Rectal smooth muscle tissue (tissue), 1 donor: ENCODE data around the gene MSH4.
"Not testable (repeated sequence)": the region's sequence is repeated elsewhere in the genome, so short reads cannot be mapped to it uniquely, and the experiment has no call there.

Source experiments
- H3K27ac ChIP-seq: one replicate; pipeline ENCODE4 v1.7.0; 2013; ENCODE audit warnings: low read depth, low read length, inconsistent platforms
- H3K27me3 ChIP-seq: one replicate; pipeline ENCODE4 v1.7.0; 2013; ENCODE audit warnings: low read length; ENCODE audit not compliant: control insufficient read depth, insufficient read depth
- H3K36me3 ChIP-seq: one replicate; pipeline ENCODE4 v1.7.0; 2013; ENCODE audit warnings: low read length; ENCODE audit not compliant: control insufficient read depth, insufficient read depth
- H3K4me1 ChIP-seq: one replicate; pipeline ENCODE4 v1.7.0; 2013; ENCODE audit warnings: low read length; ENCODE audit not compliant: control insufficient read depth, insufficient read depth
- H3K4me3 ChIP-seq: one replicate; pipeline ENCODE4 v1.7.0; 2013; ENCODE audit warnings: low read length
- H3K9ac ChIP-seq: one replicate; pipeline ENCODE4 v1.7.0; 2013; ENCODE audit warnings: low read length

Gene MSH4

DNA sequence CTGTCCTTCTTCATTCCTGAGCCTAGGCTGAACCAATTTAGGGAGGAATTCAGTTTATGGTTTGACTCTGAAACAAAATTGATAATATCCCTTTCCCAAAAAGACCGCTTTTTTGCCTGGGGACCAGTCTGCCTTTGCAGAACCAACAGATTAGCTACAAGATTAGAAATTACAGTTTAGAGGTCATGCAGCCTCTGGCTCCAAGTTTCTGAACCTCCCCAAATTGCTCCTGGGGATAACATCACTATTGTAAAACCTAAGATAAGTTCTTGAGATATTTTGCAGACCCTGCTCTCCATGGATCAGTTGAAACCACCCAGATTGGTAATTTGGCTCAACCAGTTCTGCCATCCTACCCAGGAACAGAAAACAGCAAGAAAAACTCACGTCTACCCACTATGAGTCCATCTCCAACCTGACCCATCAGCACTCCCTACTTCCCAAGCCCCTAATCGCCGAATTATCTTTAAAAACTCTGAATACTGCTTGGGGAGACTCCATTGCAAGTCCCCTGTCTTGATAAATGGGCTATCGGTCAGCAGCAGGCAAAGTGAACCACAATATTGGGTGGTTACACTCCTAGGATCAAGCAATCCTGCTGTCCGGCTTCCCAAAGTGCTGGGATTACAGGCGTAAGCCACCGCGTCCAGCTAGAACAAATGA, 11.2 kb upstream of the MSH4 start:
- Histone ChIP-seq H3K36me3 (no peaks in the 10 kb centered on the region), H3K9ac (peak overlapping the region; percentile 28), H3K4me1 (peaks cover 19% of the 10 kb centered on the region), H3K27me3 (no peaks in the 10 kb centered on the region), H3K27ac (peak overlapping the region; percentile 71), H3K4me3 (peak overlapping the region; percentile 85)

DNA sequence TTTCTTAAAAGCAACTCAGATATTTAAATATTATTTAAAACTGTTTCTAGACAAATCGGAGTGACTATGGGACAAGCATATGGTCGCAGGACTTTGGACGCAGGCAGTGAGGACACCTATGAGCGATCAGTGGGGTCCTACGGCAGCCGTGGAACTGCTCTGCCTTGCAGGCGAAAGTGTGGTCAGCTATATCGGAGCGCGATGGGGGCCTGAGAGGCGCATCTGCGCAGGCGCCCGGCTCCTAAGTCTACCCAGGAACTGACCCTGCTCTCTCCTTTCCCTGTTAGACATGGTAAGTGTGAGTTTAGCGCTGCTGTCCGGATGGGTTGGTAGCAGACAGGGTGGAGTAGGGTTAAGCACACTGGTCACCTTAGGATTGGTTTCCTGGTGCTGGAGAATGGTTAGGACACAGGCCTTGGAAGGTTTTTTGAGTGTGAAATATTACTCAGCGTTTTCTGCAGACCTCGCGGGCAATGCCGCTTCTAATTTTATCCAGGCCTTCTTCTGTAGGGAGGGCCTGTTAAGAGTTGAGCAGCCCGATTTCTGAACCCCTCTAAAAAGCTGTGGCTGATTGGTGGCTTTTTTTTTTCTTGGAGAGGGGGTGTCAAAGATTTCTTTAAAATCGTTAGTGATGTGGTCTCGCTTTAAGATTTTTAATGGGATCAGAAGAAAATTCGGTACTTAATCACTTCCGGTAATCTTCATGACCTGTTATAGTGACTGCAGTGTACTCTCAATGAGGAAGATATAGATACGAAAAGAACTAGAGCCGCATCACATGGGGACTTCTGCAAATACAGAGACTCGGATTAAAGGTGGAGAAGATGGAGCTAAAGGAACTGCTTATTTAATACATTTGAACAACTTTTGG, 10.5 kb upstream of the MSH4 start, which contains the start of gene RABGGTB:
Gene RABGGTB, plus strand, starts transcription at position 274 of the 871 bp plus-strand sequence. Its CDS starts 16 bp downstream, at position 290.
- Histone ChIP-seq H3K27ac (peak within 1 kb of the TSS; percentile 72), H3K4me3 (peak within 1 kb of the TSS; percentile 85), H3K4me1 (peaks cover 19% of the 10 kb centered on the region), H3K27me3 (no peaks in the 10 kb centered on the region), H3K36me3 (no peaks in the 10 kb centered on the region), H3K9ac (peak within 1 kb of the TSS; percentile 43)

DNA sequence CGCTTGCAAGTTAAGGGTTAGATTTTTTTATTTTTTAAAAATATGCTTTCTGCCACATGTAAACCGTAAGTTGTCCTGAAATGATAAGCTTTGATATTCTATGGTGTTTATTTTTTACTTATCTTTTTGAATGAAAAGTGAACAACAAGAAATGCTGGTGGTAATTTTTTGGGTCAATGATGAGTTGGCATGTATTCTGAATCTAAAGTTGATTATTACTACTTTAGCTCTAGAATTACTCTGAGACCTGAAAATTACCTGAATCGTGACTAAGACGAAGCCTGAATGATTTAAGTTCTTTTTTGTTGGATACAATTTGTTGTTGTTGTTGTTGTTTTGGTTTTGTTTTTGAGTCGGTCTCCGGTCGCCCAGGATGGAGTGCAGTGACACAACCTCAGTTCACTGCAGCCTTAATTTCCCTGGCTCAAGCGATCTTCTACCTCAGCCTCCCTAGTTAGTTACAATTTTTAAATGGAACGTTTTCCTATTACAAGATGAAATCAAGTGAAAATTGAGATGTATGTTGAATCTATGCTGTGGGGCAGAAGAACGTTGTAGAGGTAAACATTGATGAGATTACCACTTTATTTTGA, 9.7 kb upstream of the MSH4 start:
- H3K27ac ChIP-seq, result no peak overlapping the region
- H3K4me1 ChIP-seq, result peaks cover 19% of the 10 kb centered on the region
- peaks cover 4% of the 10 kb centered on the region for H3K36me3 ChIP-seq
- peak overlapping the region; percentile 85 for H3K4me3 ChIP-seq
- H3K9ac ChIP-seq, result peak overlapping the region; percentile 43
- no peaks in the 10 kb centered on the region for H3K27me3 ChIP-seq

DNA sequence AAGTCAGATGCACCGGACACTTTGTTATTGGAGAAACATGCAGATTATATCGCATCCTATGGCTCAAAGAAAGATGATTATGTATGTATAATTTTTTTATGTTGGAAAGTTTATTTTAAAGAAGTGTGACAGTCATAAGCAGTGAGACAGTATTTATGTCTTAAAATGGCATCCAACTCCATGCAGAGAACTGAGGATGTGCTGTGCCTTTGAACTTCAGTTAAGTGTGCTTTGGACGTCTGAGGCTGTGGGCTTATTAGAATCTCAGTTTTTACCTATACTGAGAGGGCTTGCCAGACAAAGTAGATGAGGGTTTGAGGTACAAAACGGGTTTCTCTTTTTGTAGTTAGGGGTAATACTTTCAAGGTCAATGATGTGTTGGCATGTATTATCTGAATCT, 9.2 kb upstream of the MSH4 start:
- H3K36me3 ChIP-seq, result peaks cover 5% of the 10 kb centered on the region
- H3K4me1 ChIP-seq, result peaks cover 19% of the 10 kb centered on the region
- H3K4me3 ChIP-seq, result peak overlapping the region; percentile 85
- no peak overlapping the region for H3K9ac ChIP-seq
- H3K27me3 ChIP-seq, result no peaks in the 10 kb centered on the region
- H3K27ac ChIP-seq, result no peak overlapping the region

DNA sequence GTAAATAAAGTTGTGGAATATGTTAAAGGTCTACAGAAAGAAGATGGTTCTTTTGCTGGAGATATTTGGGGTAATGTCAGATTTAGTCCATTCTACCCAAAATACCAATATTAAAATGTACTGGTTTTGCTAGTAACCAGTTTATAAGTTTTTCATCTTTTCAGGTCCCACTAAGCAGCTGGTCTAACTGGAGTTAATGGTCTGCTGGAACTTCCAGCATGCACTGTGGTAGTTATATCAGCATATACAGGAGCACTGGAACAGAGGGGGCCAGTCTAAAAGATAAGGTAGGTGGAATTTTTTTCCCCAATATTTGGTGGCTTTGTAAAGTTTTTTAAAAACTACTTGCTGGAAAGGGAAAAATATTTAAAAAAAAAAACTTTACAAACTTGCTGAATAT, 6.7 kb upstream of the MSH4 start:
- H3K36me3 ChIP-seq, result peaks cover 13% of the 10 kb centered on the region
- H3K27ac ChIP-seq, result no peak overlapping the region
- no peak overlapping the region for H3K9ac ChIP-seq
- no peak overlapping the region for H3K4me3 ChIP-seq
- H3K27me3 ChIP-seq, result no peaks in the 10 kb centered on the region
- peaks cover 19% of the 10 kb centered on the region for H3K4me1 ChIP-seq

DNA sequence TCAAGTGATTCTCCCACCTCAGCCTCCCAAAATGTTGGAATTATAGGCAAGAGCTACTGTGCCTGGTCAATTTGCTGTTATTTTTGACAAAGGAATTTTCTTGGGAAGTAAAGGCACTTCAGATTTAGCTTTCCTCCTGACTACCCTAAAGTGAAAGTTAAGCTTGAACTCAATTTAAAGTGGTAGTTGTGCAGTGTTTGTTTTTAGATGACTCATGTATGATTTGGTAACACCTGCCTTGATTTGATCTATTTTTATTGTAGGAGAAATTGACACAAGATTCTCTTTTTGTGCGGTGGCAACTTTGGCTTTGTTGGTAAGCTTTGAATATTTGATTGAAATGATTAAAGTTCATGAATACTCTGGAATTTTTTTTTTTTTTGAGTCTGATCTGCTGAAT, 5.7 kb upstream of the MSH4 start:
- Histone ChIP-seq H3K9ac (no peak overlapping the region), H3K27ac (no peak overlapping the region), H3K4me1 (peaks cover 19% of the 10 kb centered on the region), H3K27me3 (no peaks in the 10 kb centered on the region), H3K36me3 (peaks cover 13% of the 10 kb centered on the region), H3K4me3 (no peak overlapping the region)

DNA sequence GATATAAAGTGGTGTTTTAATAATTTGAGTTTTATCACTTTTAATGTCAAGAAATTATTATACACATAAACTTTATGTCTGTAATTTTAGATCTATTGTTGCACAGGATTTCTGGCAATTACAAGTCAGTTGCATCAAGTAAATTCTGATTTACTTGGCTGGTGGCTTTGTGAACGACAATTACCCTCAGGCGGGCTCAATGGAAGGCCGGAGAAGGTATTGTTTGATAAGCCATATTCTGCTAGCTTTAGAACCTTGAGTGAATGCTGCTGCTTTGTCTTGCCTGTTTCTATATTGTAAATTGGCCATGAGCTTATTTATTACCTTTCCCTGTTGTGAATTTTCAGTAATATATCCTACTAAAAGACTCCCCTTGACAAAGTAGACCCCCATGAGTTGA, 4.6 kb upstream of the MSH4 start:
- H3K4me1 ChIP-seq, result peaks cover 19% of the 10 kb centered on the region
- H3K4me3 ChIP-seq, result no peak overlapping the region
- no peak overlapping the region for H3K27ac ChIP-seq
- no peak overlapping the region for H3K9ac ChIP-seq
- no peaks in the 10 kb centered on the region for H3K27me3 ChIP-seq
- peaks cover 21% of the 10 kb centered on the region for H3K36me3 ChIP-seq

DNA sequence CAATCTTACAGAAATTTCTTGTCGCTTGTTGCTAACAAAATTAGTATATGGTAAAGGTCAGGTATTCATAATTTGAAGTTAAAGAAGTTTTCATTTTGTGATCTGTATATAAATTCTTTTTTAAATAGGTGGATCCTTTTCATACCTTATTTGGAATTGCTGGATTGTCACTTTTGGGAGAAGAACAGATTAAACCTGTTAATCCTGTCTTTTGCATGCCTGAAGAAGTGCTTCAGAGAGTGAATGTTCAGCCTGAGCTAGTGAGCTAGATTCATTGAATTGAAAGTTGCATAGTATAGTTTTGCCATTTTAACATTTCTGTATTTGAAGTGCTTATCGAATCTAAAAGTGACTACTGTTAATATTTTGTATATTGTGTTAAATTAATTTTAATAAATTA, 2.3 kb upstream of the MSH4 start:
- Histone ChIP-seq H3K27me3 (no peaks in the 10 kb centered on the region), H3K27ac (no peak overlapping the region), H3K4me3 (no peak overlapping the region), H3K9ac (no peak overlapping the region), H3K36me3 (peaks cover 21% of the 10 kb centered on the region), H3K4me1 (no peaks in the 10 kb centered on the region)

DNA sequence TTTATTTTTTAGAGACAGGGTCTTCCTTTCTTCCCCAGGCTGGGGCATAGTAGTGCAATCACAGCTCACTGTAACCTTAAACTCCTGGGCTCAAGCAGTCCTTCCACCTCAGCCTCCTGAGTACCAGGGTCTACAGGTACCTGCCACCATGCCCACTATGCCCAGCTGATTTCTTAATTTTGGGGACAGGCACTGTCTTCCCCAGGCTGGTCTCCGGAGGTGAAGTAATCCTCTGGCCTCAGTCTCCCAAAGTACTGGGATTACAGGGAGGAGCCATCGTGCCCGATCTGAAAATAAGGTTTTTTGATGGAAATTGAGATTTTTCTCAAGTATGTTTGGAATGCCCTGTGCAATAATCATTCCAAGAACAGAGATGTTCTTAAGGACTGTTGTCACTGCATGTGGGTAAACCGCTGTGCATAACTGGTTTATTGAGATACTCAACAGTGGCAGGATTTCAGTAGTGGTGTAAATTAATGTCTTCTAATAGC, 934 bp upstream of the MSH4 start:
- H3K36me3 ChIP-seq, result peaks cover 21% of the 10 kb centered on the region
- H3K4me3 ChIP-seq, result no peak overlapping the region
- no peak overlapping the region for H3K27ac ChIP-seq

DNA sequence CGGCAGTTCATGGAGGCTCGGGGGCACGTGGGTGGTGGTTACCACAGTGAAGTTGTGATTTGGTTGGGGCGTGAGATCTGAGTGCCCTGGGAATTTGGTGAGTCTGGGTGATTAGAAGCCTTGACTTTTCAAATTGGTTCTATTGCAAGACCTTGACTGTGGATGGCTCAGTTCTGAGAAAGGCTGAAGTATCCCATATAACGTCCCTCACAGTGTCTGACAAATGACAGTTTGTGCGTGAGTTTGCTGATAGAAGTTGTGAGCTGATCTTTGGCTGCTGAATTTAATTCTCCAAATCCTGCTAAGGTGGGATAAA, 549 bp downstream of the MSH4 start:
- Histone ChIP-seq H3K27ac (no peak overlapping the region), H3K4me3 (no peak overlapping the region), H3K9ac (no peak overlapping the region), H3K4me1 (no peaks in the 10 kb centered on the region), H3K36me3 (peaks cover 16% of the 10 kb centered on the region), H3K27me3 (no peaks in the 10 kb centered on the region)

More for the DNA sequence above, 934 bp upstream of the MSH4 start:
- Histone ChIP-seq H3K27me3 (no peaks in the 10 kb centered on the region), H3K4me1 (no peaks in the 10 kb centered on the region), H3K9ac (no peak overlapping the region)

DNA sequence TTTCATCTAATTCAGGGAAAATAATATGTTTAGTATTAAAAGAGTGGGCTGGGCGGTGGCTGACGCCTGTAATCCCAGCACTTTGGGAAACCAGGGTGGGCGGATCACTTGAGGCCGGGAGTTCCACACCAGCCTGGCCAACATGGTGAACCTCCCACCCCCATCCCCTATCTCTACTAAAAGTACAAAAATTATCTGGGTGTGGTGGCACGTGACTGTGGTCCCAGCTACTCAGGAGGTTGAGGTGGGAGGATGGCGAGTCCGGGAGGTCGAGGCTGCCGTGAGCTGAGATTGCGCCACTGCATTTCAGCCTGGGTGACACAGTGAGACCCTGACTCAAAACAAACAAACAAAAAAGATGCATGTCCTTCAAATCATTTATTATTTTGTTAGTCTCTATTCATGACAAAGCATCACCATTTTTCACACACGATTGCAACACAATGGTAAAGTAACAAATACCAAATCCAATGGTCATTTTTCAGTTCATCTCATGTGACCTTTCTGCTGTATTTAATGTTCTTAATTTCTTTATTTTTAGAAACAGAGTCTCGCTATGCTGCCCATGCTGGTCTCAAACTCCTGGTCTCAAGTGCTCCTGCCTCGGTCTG, 1.0 kb downstream of the MSH4 start:
- Histone ChIP-seq H3K4me1 (no peaks in the 10 kb centered on the region), H3K36me3 (peaks cover 14% of the 10 kb centered on the region), H3K9ac (no peak overlapping the region), H3K27me3 (no peaks in the 10 kb centered on the region), H3K4me3 (no peak overlapping the region), H3K27ac (no peak overlapping the region)

DNA sequence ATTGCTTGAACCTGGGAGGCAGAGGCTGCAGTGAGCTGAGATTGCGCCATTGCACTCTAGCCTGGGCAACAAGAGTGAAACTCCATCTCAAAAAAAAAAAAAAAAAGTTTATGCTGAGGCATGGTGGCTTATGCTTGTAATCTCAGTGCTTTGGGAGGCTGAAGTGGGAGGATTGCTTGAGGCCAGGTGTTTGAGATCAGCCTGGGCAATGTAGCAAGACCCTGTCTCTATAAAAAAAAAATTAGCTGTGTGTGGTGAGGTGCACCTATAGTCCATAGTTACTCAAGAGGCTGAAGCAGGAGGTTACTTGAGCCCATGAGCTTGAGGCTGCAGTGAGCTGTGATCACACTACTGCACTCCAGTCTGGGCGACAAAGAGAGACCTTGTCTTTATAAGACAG, 4.8 kb downstream of the MSH4 start:
- not testable (repeated sequence) for H3K27me3 ChIP-seq, H3K9ac ChIP-seq, H3K27ac ChIP-seq, H3K4me3 ChIP-seq, H3K36me3 ChIP-seq, H3K4me1 ChIP-seq
